WERI-Rb-1 (cell line): ENCODE data around the gene PCDH9.

ENCODE experiments used
- DNase-seq: peaks from one replicate; pipeline ENCODE4 v3.0.0-alpha.2; 2020
- H3K27ac ChIP-seq: fragments of 250-450 bp; sonication (Bioruptor Pico); 2 replicates; pipeline ENCODE4 v1.5.1; 2020; ENCODE audit warnings: mild to moderate bottlenecking, moderate library complexity
- H3K27me3 ChIP-seq: fragments of 250-450 bp; sonication (Bioruptor Pico); 2 replicates; pipeline ENCODE4 v1.5.1; 2021; ENCODE audit warnings: mild to moderate bottlenecking, low read depth, moderate library complexity; ENCODE audit not compliant: insufficient read depth, severe bottlenecking
- H3K36me3 ChIP-seq: fragments of 250-450 bp; sonication (Bioruptor Pico); 2 replicates; pipeline ENCODE4 v1.5.1; 2020; ENCODE audit warnings: mild to moderate bottlenecking, moderate library complexity
- H3K4me3 ChIP-seq: 2 replicates; pipeline ENCODE4 v1.5.1; 2011; ENCODE audit warnings: low read depth, mild to moderate bottlenecking, control low read depth, low read length
- H3K9me3 ChIP-seq: fragments of 250-450 bp; sonication (Bioruptor Pico); 2 replicates; pipeline ENCODE4 v1.5.1; 2021; ENCODE audit warnings: mild to moderate bottlenecking, moderate library complexity; ENCODE audit not compliant: severe bottlenecking
- CTCF ChIP-seq: IDR thresholded peaks from 2 replicates; pipeline ENCODE4 v1.5.1; 2011; ENCODE audit warnings: low read depth, mild to moderate bottlenecking, control low read depth, inconsistent platforms, low read length

PCDH9 gene

GRCh38 chr13:66399873-66400272, 830.3 kb downstream of the PCDH9 start:
- no peak for TF ChIP-seq CTCF
- Histone ChIP-seq H3K36me3 (no peaks in the 10 kb centered on the region), H3K4me3 (no peak overlapping the region), H3K27ac (no peak overlapping the region), H3K9me3 (no peaks in the 10 kb centered on the region), H3K27me3 (no peaks in the 10 kb centered on the region)
- DNase-seq: no peak

- DNase-seq: no peak
Measured at GRCh38 chr13:66397133-66397532, 833.0 kb downstream of the PCDH9 start.

GRCh38 chr13:66391322-66391721, 838.8 kb downstream of the PCDH9 start:
- DNase-seq: no peak
- no peak overlapping the region for H3K27ac ChIP-seq
- no peak for TF ChIP-seq CTCF
- H3K4me3 ChIP-seq: no peak overlapping the region
- no peaks in the 10 kb centered on the region for H3K36me3 ChIP-seq
- H3K27me3 ChIP-seq: no peaks in the 10 kb centered on the region
- no peaks in the 10 kb centered on the region for H3K9me3 ChIP-seq

More at GRCh38 chr13:66397133-66397532, 833.0 kb downstream of the PCDH9 start:
- Histone ChIP-seq H3K9me3 (no peaks in the 10 kb centered on the region), H3K4me3 (no peak overlapping the region), H3K36me3 (no peaks in the 10 kb centered on the region), H3K27me3 (no peaks in the 10 kb centered on the region), H3K27ac (no peak overlapping the region)
- no peak for TF ChIP-seq CTCF

- DNase-seq: peak; percentile 6
- H3K9me3 ChIP-seq: no peaks in the 10 kb centered on the region
- no peak overlapping the region for H3K4me3 ChIP-seq
- no peak overlapping the region for H3K27ac ChIP-seq
- H3K36me3 ChIP-seq: no peaks in the 10 kb centered on the region
- no peaks in the 10 kb centered on the region for H3K27me3 ChIP-seq
- TF ChIP-seq CTCF: no peak
Measured at GRCh38 chr13:66378894-66379293, 851.2 kb downstream of the PCDH9 start.

- H3K27ac ChIP-seq: no peak overlapping the region
- no peaks in the 10 kb centered on the region for H3K36me3 ChIP-seq
- no peaks in the 10 kb centered on the region for H3K27me3 ChIP-seq
- no peak for TF ChIP-seq CTCF
- H3K9me3 ChIP-seq: no peaks in the 10 kb centered on the region
- H3K4me3 ChIP-seq: no peak overlapping the region
- DNase-seq: no peak
Measured at GRCh38 chr13:66377569-66377968, 852.6 kb downstream of the PCDH9 start.

GRCh38 chr13:66375756-66376155, 854.4 kb downstream of the PCDH9 start:
- H3K9me3 ChIP-seq: no peaks in the 10 kb centered on the region
- H3K4me3 ChIP-seq: no peak overlapping the region
- H3K27ac ChIP-seq: no peak overlapping the region
- TF ChIP-seq CTCF: no peak
- H3K27me3 ChIP-seq: no peaks in the 10 kb centered on the region
- no peak for DNase-seq
- H3K36me3 ChIP-seq: no peaks in the 10 kb centered on the region
